Skeletal muscle tissue (tissue), 4 donors: ENCODE data around the gene TUBB4A. TPM values are rescaled to one million over a fixed set of nuclear protein-coding genes. Genes with fewer than 3 reads are reported as not detected.
A peak's percentile ranks its signal among the peaks of the same experiment; 100 is the strongest.
"Not testable (repeated sequence)": the region's sequence is repeated elsewhere in the genome, so short reads cannot be mapped to it uniquely, and the experiment has no call there.

Experiments
- H3K27ac ChIP-seq: one replicate; pipeline ENCODE4 v1.7.0; 2013; ENCODE audit warnings: mild to moderate bottlenecking, low read depth, low read length, inconsistent platforms
- H3K27me3 ChIP-seq, 3 donors: one replicate each; pipeline ENCODE4 v1.7.0; 2013; ENCODE audit warnings: low read length in 3 of 3; ENCODE audit not compliant: control insufficient read depth in 3 of 3, insufficient read depth in 3 of 3
- H3K36me3 ChIP-seq, 3 donors: one replicate each; pipeline ENCODE4 v1.7.0; 2013; ENCODE audit warnings: low read length in 3 of 3; ENCODE audit not compliant: control insufficient read depth in 3 of 3, insufficient read depth in 3 of 3
- H3K4me1 ChIP-seq, 3 donors: one replicate each; pipeline ENCODE4 v1.7.0; 2013; ENCODE audit warnings: low read length in 3 of 3, mild to moderate bottlenecking in 3 of 3; ENCODE audit not compliant: control insufficient read depth in 3 of 3, insufficient read depth in 3 of 3
- H3K4me3 ChIP-seq, 3 donors: one replicate each; pipeline ENCODE4 v1.7.0; 2013; ENCODE audit warnings: low read length in 3 of 3
- H3K9ac ChIP-seq, 3 donors: one replicate each; pipeline ENCODE4 v1.7.0; 2013; ENCODE audit warnings: low read length in 3 of 3, mild to moderate bottlenecking in 3 of 3, moderate library complexity in 2 of 3, low read depth in 1 of 3
- H3K9me3 ChIP-seq, 3 donors: one replicate each; pipeline ENCODE4 v1.7.0; 2013; ENCODE audit warnings: low read length in 3 of 3; ENCODE audit not compliant: control insufficient read depth in 3 of 3
- total RNA-seq: library from RNA; depleted of rRNA; stranded (reverse); fragments of >200 nt; gene quantifications from one replicate; pipeline ENCODE4 v1.2.3, GENCODE V29; 2014
- donor health status: Osteomylitis.

TUBB4A gene
- total RNA-seq, 1 donor from 2014 or later, result not detected

DNA sequence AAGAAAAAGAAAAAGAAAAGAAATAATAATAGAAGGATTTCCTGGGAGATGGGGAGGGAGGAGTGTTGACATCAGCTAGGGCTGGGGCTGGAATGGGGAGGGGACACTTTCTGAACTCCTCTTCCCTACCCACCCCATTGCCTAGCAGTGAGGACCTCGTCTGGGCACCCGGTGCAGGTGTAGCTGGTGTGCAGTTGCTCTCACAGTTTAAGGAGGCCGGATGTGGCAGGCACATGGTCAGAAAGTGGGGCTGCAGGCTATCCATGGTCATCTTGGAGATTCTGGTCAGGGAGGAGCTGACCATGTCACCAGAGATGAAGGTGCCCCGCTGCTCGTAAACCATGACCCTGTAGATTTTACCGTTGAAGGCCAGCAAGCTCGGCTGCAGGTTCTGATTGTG is 8.5 kb upstream of the TUBB4A start:
- no peak overlapping the region for H3K27ac ChIP-seq
- H3K4me3 ChIP-seq, result no peak overlapping the region
- no peak overlapping the region for H3K9ac ChIP-seq
- H3K4me1 ChIP-seq, result peaks cover 0 to 8% (median 0%) of the 10 kb centered on the region in 3 donors
- H3K9me3 ChIP-seq, result no peaks in the 10 kb centered on the region
- H3K27me3 ChIP-seq, result no peaks in the 10 kb centered on the region
- H3K36me3 ChIP-seq, result no peaks in the 10 kb centered on the region

- Histone ChIP-seq H3K4me1 (peaks cover 0 to 8% (median 0%) of the 10 kb centered on the region in 3 donors), H3K27me3 (no peaks in the 10 kb centered on the region), H3K27ac (peak overlapping the region; percentile 45), H3K9ac (peak overlapping the region in 1 of 3 donors; percentile 40), H3K9me3 (no peaks in the 10 kb centered on the region), H3K4me3 (no peak overlapping the region), H3K36me3 (no peaks in the 10 kb centered on the region)
These were observed 7.2 kb upstream of the TUBB4A start for GRCh38 chr19:6509118-6509971.

DNA sequence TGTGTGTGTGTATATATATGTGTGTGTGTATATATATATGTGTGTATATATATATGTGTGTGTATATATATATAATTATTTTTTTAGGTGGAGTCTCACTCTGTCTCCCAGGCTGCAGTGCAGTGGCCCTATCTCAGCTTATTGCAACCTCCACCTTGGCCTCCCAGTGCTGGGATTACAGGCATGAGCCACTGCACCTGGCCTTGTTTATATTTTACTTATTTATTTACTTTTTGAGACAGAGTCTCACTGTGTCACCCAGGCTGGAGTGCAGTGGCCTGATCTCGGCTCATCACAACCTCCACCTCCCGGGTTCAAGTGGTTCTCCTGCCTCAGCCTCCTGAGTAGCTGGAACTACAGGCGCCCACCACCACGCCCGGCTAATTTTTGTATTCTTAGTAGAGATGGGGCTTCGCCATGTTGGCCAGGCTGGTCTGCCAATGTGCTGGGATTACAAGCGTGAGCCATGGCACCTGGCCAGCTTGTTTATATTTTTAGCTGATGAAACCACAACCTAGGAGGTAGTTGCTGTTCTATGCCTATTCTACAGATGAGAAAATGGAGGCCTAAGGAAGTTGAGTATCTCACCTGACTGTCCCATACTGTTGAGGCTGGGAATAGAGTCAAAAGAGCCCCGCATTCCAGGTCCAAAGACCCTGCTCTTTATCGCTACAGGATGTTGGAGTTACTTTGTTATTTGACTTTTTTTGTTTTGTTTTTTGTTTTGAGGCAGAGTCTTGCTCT is 6.1 kb upstream of the TUBB4A start:
- not testable (repeated sequence) for H3K4me3 ChIP-seq, H3K27ac ChIP-seq, H3K27me3 ChIP-seq, H3K9me3 ChIP-seq, H3K9ac ChIP-seq, H3K4me1 ChIP-seq, H3K36me3 ChIP-seq

DNA sequence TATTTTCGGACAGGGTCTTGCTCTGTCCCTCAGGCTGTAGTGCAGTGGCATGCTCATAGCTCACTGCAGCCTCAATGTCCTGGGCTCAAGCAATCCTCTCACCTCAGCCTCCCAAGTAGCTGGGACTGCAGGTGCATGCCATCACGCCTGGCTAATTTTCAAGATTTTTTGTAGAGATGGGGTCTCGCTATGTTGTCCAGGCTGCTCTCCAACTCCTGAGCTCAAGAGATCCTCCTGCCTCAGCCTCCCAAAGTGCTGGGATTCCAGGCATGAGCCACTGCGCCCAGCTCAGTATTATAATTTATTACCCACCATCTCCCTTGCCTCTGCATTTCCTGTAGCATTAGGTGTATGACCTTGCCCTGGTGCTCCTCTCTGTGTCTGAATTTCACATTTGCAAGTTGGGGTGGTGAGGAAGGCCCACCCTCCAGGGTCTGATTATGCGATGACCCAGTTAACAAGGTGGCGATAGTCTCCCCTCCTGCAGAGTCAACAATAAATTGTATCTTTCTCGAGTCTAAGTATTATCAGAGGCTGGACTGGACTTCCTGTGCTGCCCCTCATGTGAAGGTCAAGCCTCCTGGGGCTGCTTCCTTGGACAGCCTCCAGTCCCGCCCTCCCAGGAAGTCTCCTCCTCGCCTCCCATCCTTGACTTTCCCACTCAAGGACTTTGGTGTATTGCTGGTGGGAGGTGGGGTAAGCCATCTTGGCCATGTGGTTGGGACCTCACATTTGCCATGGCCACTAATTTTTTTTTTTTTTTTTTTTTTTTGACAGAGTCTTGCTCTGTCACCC is 1.5 kb upstream of the TUBB4A start:
- Histone ChIP-seq H3K4me3 (no peak overlapping the region), H3K9me3 (no peaks in the 10 kb centered on the region), H3K27me3 (peaks cover 20 to 33% (median 22%) of the 10 kb centered on the region in 3 donors), H3K27ac (no peak overlapping the region), H3K9ac (no peak overlapping the region), H3K4me1 (no peaks in the 10 kb centered on the region), H3K36me3 (no peaks in the 10 kb centered on the region)

GRCh38 chr19:6500837-6501739 is 1.0 kb downstream of the TUBB4A start:
- peaks cover 20 to 37% (median 22%) of the 10 kb centered on the region in 3 donors for H3K27me3 ChIP-seq
- no peaks in the 10 kb centered on the region for H3K4me1 ChIP-seq
- H3K36me3 ChIP-seq, result no peaks in the 10 kb centered on the region
- no peak overlapping the region for H3K9ac ChIP-seq
- H3K4me3 ChIP-seq, result no peak overlapping the region
- H3K27ac ChIP-seq, result no peak overlapping the region
- no peaks in the 10 kb centered on the region for H3K9me3 ChIP-seq

DNA sequence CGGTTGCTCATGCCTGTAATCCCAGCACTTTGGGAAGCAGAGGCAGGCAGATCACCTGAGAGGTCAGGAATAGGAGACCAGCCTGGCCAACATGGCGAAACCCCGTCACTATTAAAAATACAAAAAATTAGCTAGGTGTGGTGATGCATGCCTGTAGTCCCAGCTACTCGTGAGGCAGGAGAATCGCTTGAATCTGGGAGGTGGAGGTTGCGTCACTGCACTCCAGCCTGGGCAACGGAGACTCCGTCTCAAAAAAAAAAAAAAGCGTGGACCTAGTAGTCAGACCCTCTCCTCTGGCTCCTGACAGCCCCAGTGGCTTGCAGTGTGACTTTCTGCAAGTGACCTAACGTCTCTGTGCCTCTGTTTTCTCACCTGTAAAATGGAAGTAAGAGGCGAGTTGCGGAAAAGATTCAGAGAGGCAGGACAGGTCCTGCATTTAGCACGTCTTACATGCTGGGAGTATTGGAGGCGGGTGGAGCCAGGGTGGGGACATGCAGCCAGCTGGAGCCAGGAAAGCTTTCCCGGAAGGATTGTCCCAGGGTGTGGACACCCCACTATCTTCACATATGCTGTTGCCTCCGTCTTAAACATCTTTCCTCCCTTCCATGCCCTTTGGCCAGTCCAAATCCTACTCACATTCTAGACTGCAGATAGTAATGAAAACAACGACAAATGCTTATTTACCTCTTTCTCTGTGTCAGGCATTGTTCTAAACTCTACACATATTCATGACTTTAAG is 2.9 kb downstream of the TUBB4A start:
- Histone ChIP-seq H3K9ac (no peak overlapping the region), H3K36me3 (no peaks in the 10 kb centered on the region), H3K4me1 (no peaks in the 10 kb centered on the region), H3K27ac (no peak overlapping the region), H3K27me3 (peaks cover 20 to 37% (median 22%) of the 10 kb centered on the region in 3 donors), H3K4me3 (no peak overlapping the region), H3K9me3 (no peaks in the 10 kb centered on the region)

- H3K9me3 ChIP-seq, result no peaks in the 10 kb centered on the region
- H3K27me3 ChIP-seq, result peaks cover 19 to 33% (median 22%) of the 10 kb centered on the region in 3 donors
- no peaks in the 10 kb centered on the region for H3K4me1 ChIP-seq
- no peak overlapping the region for H3K9ac ChIP-seq
- no peak overlapping the region for H3K27ac ChIP-seq
- H3K4me3 ChIP-seq, result no peak overlapping the region
- H3K36me3 ChIP-seq, result no peaks in the 10 kb centered on the region
These were observed 3.6 kb downstream of the TUBB4A start for GRCh38 chr19:6498294-6499036.

DNA sequence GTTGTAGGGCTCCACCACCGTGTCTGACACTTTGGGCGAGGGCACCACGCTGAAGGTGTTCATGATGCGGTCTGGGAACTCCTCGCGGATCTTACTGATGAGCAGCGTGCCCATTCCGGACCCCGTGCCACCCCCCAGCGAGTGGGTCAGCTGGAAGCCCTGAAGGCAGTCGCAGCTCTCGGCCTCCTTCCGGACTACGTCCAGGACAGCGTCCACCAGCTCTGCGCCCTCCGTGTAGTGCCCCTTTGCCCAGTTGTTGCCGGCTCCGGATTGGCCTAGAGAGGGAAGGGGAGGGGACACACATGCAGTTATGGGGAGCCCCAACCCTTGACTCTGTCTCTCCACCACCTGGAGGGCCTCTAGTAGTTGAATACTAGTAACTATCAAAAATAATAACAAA is 6.2 kb downstream of the TUBB4A start:
- H3K36me3 ChIP-seq, result no peaks in the 10 kb centered on the region
- no peak overlapping the region for H3K9ac ChIP-seq

More for the DNA sequence above, 6.2 kb downstream of the TUBB4A start:
- Histone ChIP-seq H3K4me1 (no peaks in the 10 kb centered on the region), H3K27me3 (peaks cover 4 to 15% (median 8%) of the 10 kb centered on the region in 3 donors), H3K4me3 (no peak overlapping the region), H3K9me3 (peaks cover 0 to 5% (median 3%) of the 10 kb centered on the region in 3 donors), H3K27ac (no peak overlapping the region)
